HG03457 (cell line): Measurements from ENCODE around the gene SLC8A1.
"Not testable (repeated sequence)": the region's sequence is repeated elsewhere in the genome, so short reads cannot be mapped to it uniquely, and the experiment has no call there.

Source experiments
- ATAC-seq: cut with Tn5 transposase; IDR thresholded peaks from one replicate; pipeline ENCODE4 v1.9.1; 2021; ENCODE audit warnings: moderate number of reproducible peaks; ENCODE audit not compliant: unreplicated experiment

The SLC8A1 gene

GRCh38 chr2:40096360-40096759 is 355.5 kb downstream of the SLC8A1 start:
- no peak for ATAC-seq

DNA sequence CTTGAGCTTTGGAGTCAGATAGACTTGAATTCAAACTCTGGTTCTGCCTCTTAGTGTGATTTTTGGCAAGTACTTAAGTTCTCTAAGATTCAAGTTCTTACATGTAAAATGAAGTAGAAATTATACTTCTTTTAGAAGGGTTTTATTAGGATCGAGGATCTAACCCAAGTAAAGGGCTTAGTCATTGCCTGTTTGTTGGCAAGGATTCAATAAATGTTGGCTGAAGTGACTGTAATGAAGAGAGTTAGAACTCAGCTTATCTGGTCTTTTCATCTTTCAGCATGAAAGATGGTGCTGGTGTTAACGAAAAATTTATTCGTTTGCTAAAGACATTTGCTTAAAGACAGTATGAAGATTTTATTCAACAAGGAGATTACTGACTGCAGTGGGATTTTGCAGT is 356.9 kb downstream of the SLC8A1 start:
- no peak for ATAC-seq

- ATAC-seq, result no peak
Measured at GRCh38 chr2:40094451-40094850, 357.4 kb downstream of the SLC8A1 start.

GRCh38 chr2:40093021-40093675 is 358.7 kb downstream of the SLC8A1 start:
- ATAC-seq, result no peak

- ATAC-seq, result no peak
Measured at GRCh38 chr2:40090044-40090443, 361.8 kb downstream of the SLC8A1 start.

DNA sequence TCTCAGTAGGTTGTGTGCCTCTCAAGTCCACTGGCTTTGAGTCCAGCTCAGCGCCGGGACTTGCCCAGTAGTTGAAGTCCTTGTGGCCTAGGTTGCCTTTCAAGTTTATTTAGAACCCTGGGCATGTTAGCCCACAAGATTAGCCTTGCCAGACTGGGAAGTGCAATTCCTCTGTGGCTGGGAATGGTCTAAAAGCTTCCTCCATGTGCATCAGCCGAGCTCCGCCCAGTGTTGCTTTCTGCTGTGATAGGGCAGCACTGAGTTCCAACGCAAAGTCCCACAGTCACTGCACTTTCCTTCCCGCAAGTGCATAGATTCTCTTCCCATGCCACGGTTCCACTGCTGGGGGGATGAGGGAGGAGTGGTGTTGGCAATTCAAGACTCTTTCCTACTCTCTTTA is 364.0 kb downstream of the SLC8A1 start:
- no peak for ATAC-seq

DNA sequence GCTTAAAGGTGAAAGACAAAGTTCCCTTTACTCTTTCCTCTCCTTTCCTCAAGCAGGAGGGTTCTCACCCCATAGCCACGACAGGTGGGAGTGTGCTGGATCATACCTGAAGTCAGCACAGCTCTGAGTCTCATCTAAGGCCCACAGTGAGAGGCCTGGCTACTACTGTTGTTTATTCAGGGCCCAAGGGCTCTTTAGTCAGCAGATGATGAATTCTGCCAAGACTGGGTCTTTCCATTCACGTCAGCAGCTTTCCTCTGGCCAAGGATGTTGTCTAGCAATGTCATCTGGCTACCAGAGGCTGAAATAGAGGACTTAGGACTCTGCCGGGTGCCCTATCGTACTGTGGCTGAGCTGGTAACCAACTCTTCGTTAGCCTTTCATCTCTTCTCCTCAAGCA is 364.5 kb downstream of the SLC8A1 start:
- ATAC-seq, result no peak

GRCh38 chr2:40085786-40086185 is 366.1 kb downstream of the SLC8A1 start:
- no peak for ATAC-seq

- not testable (repeated sequence) for ATAC-seq
Measured at GRCh38 chr2:40073336-40073735, 378.6 kb downstream of the SLC8A1 start.

- no peak for ATAC-seq
Measured at GRCh38 chr2:40072442-40073232, 379.3 kb downstream of the SLC8A1 start.

DNA sequence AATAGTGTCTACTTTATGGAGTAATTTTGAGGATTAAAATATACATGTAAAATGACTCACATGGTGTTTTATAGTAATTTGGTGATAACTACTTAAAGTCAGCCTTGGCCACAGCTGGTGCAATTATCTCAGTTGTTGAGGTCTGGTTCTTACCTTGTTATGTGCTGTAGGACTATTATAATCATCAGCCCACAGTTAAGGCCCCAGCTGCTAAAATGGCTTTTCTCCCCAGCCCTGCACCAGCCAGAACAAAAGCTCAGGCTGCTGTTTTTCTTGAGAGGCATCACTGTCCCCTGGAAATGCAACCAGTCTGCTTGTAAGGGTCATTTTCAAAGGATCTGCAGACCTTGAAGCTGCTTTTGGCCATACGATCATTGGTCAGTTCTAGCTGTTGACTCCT is 389.5 kb downstream of the SLC8A1 start:
- no peak for ATAC-seq

- no peak for ATAC-seq
Measured at GRCh38 chr2:40049781-40050180, 402.1 kb downstream of the SLC8A1 start.

GRCh38 chr2:40048506-40048905 is 403.4 kb downstream of the SLC8A1 start:
- ATAC-seq, result no peak

DNA sequence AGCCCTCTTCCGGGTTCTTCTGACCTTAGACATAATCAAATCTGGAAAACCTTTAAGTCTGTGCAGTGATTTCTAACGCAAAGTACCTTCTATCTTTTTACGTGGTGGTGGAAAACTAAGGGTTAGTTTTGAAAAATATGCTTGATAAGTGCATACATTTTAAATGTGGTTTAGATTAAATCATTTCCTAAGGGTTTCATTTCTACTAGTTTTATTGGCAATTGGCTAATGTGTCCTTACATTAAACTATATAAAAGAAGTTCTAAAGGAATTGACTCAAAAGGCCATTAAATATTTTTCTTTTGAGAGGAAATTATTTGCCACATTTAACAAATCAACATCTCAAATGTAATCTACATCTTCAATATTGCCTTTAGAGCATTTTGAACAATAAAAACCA is 404.5 kb downstream of the SLC8A1 start:
- no peak for ATAC-seq
